ENCODE data around the gene NUPR1.

- TF ChIP-seq SUZ12 (IDR thresholded peaks at IDR 0.05) (no peak), PKNOX1 (IDR thresholded peaks at IDR 0.05) (no peak), FOXK2 (IDR thresholded peaks at IDR 0.05) (no peak), BHLHE40 (IDR thresholded peaks at IDR 0.05; ENCODE audit: borderline replicate concordance) (no peak), ELF4 (IDR thresholded peaks at IDR 0.05) (no peak), SP1 (IDR thresholded peaks at IDR 0.05) (no peak), NFRKB (IDR thresholded peaks at IDR 0.05) (no peak), TARDBP (IDR thresholded peaks at IDR 0.05) (no peak), FOXA1 (IDR thresholded peaks at IDR 0.05) (no peak), FOXM1 (IDR thresholded peaks at IDR 0.05; ENCODE audit: borderline replicate concordance) (no peak), ARNT (IDR thresholded peaks at IDR 0.05) (no peak), L3MBTL2 (conservative IDR thresholded peaks at IDR 0.05) (no peak), LEF1 (IDR thresholded peaks at IDR 0.05; ENCODE audit: borderline replicate concordance) (no peak)
Observed at GRCh38 chr16:28587386-28587785, 48.6 kb upstream of the NUPR1 start.
